ENCODE results near the gene SNX14. TPM values are rescaled to one million over a fixed set of nuclear protein-coding genes. Genes with fewer than 3 reads are reported as not detected.

Gene SNX14
- total RNA-seq, 1 experiment from 2014 or later, result 72.9 TPM

DNA sequence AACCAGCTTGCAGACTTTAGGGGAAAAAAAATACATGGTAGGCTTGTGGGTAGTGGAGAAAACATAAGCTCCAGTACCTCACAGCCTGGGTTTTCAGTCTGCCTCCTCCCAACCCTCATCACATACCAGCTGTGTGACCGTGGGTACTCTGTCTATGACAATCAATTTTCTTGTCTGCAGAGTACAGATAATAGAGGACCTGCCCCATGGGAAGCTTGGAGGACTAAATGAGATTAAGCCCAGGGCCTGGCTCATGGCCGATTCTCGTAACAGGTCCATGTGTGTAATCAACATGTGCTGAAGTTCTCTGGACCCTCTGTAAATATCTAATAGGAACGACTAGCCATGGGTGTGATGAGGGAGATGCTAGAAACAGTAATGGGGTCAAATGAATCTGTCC is 109.8 kb downstream of the SNX14 start:
- intact Hi-C loops (cut with micrococcal nuclease; ENCODE audit: unreplicated experiment), result loop anchor here (1.0 to 2.0 kb wide), 3 partner anchors 33 to 129 kb away; partner anchors contain the start of gene NT5E
- Mint-ChIP-seq H3K4me3 (ENCODE audit: low read depth, unreplicated experiment) (no peak overlapping the region), H3K4me1 (ENCODE audit: low read depth, unreplicated experiment) (peaks cover 20% of the 10 kb centered on the region), H3K27me3 (ENCODE audit: unreplicated experiment) (no peaks in the 10 kb centered on the region), H3K36me3 (ENCODE audit: insufficient read depth, unreplicated experiment) (peaks cover 18% of the 10 kb centered on the region), H3K27ac (ENCODE audit: unreplicated experiment) (no peak overlapping the region), H3K9me3 (ENCODE audit: low read depth, unreplicated experiment) (no peaks in the 10 kb centered on the region)
- TF ChIP-seq, protein P1, sequence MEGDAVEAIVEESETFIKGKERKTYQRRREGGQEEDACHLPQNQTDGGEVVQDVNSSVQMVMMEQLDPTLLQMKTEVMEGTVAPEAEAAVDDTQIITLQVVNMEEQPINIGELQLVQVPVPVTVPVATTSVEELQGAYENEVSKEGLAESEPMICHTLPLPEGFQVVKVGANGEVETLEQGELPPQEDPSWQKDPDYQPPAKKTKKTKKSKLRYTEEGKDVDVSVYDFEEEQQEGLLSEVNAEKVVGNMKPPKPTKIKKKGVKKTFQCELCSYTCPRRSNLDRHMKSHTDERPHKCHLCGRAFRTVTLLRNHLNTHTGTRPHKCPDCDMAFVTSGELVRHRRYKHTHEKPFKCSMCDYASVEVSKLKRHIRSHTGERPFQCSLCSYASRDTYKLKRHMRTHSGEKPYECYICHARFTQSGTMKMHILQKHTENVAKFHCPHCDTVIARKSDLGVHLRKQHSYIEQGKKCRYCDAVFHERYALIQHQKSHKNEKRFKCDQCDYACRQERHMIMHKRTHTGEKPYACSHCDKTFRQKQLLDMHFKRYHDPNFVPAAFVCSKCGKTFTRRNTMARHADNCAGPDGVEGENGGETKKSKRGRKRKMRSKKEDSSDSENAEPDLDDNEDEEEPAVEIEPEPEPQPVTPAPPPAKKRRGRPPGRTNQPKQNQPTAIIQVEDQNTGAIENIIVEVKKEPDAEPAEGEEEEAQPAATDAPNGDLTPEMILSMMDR (IDR thresholded peaks at IDR 0.05; ENCODE audit: unreplicated experiment), result no peak
- no TSS peak for BruUV-seq (replicated peaks)
- no peak for DNase-seq
- CTCF ChIA-PET, result interaction anchor here (0.7 to 2.1 kb wide), 3 partner anchors 16 to 129 kb away, joined by 3 to 23 read pairs (median 20); no protein-coding TSS in a partner anchor

DNA sequence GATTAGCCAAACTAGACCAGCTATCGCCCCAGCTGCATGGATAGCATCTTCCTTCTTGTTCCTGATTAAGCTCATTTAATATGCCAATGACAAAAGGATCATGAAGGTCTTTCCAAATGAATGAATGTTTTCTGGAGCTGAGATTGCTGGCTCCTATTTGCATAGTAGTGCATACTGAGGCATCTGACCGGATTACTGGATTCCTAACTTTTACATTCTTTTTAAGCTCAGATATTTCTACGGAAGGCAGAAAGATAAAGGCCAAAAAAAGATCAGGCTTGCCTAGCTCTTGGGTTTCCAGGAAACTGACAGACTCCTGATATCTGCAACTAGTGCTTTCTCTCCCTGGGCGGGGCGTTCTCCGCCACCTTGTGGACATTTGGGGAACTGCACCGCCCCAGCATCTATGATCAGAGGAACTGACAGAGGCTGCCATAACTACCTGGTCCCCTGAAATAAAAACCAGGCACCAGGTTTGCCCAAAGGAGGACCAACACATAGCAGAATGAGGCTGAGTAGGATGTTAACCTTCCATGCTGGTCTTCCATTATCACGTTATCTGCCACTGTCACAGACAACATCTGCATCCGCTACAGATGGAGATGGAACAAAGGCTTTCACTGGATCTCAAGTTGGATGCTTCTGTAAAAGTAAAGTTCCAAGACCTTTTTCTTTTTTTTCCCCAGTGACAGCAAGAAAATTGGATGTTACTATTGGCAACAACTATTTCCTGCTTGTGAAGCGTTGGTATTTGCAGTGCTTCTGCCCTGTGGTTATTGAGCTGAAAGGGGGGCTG is 110.6 kb downstream of the SNX14 start:
- no TSS peak for BruUV-seq (replicated peaks)
- no peak overlapping the region for H3K27ac Mint-ChIP-seq (ENCODE audit: unreplicated experiment)
- intact Hi-C loops (cut with micrococcal nuclease; ENCODE audit: unreplicated experiment), result loop anchor here (1.0 to 2.0 kb wide), 3 partner anchors 32 to 128 kb away; partner anchors contain the start of gene NT5E
- TF ChIP-seq, protein P1 (IDR thresholded peaks at IDR 0.05; ENCODE audit: unreplicated experiment), result peak; percentile 94
- H3K27me3 Mint-ChIP-seq (ENCODE audit: unreplicated experiment), result no peaks in the 10 kb centered on the region
- peaks cover 20% of the 10 kb centered on the region for H3K4me1 Mint-ChIP-seq (ENCODE audit: low read depth, unreplicated experiment)
- H3K9me3 Mint-ChIP-seq (ENCODE audit: low read depth, unreplicated experiment), result no peaks in the 10 kb centered on the region
- peak; percentile 87 for DNase-seq
- no peak overlapping the region for H3K4me3 Mint-ChIP-seq (ENCODE audit: low read depth, unreplicated experiment)
- H3K36me3 Mint-ChIP-seq (ENCODE audit: insufficient read depth, unreplicated experiment), result peaks cover 18% of the 10 kb centered on the region
- CTCF ChIA-PET, result interaction anchor here (0.6 to 2.1 kb wide), 8 partner anchors 15 to 128 kb away, joined by 3 to 23 read pairs (median 8); partner anchors contain the start of gene NT5E

DNA sequence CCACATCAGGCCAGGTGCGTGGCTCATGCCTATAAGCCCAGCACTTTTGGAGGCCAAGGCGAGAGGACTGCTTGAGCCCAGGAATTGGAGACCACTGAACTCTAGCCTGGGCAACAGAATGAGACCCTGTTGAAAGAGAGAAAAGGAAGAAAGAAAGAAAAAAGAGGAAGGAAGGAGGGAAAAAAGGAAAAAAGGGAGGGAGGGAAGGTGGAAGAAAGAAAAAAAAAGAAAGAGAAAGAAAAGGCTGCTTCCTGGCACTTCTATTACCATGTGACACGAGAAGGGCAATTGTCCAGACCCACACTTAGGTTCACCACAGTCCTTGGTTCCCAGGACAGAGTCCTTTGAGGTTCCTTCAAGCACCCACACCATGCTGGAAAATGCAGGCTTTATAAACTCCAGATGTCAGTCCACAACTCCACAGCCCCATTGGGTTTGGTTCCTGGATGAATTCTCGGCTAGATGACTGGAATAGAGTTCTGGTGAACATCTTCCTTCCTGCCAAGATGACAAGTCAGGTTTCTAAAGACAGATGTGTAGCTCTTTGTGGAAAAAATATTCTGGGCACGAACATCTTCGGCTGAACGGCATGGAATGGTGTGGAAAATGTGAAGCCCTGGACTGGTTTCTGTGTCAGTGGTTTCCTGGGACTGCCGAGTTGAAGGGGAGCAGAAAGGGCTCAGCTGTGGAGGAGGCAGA is 111.3 kb downstream of the SNX14 start:
- intact Hi-C loops (cut with micrococcal nuclease; ENCODE audit: unreplicated experiment), result loop anchor here (2.0 kb wide), 1 partner anchor 32 kb away; the partner anchor contains the start of gene NT5E
- BruUV-seq (replicated peaks), result no TSS peak
- Mint-ChIP-seq H3K36me3 (ENCODE audit: insufficient read depth, unreplicated experiment) (peaks cover 24% of the 10 kb centered on the region), H3K9me3 (ENCODE audit: low read depth, unreplicated experiment) (no peaks in the 10 kb centered on the region), H3K27me3 (ENCODE audit: unreplicated experiment) (no peaks in the 10 kb centered on the region), H3K27ac (ENCODE audit: unreplicated experiment) (peak overlapping the region; percentile 50), H3K4me3 (ENCODE audit: low read depth, unreplicated experiment) (no peak overlapping the region), H3K4me1 (ENCODE audit: low read depth, unreplicated experiment) (peaks cover 20% of the 10 kb centered on the region)
- CTCF ChIA-PET, result interaction anchor here (0.6 to 2.1 kb wide), 7 partner anchors 18 to 127 kb away, joined by 3 to 23 read pairs (median 12); partner anchors contain the start of gene NT5E
- TF ChIP-seq, protein P1 (IDR thresholded peaks at IDR 0.05; ENCODE audit: unreplicated experiment), result no peak
- DNase-seq, result no peak

DNA sequence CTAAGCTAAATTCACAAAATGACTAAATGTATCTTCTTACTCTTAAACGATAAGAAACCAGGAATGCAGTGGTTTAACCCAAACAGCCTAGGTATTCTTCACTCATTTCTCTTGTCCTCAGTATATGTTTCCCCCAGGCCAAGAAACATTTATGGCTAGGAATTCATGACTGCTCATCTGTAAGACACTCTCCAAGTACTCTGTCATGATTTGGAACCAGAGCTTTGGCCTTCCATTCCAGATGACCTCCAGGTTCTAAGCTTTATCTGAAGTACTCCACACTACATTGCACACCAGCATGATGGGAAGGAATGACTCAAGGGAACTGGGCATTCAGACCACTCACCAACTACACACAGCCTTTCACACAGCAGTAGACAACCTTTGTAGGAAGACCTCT is 114.5 kb downstream of the SNX14 start:
- Mint-ChIP-seq H3K4me3 (ENCODE audit: low read depth, unreplicated experiment) (no peak overlapping the region), H3K9me3 (ENCODE audit: low read depth, unreplicated experiment) (no peaks in the 10 kb centered on the region), H3K27me3 (ENCODE audit: unreplicated experiment) (no peaks in the 10 kb centered on the region), H3K36me3 (ENCODE audit: insufficient read depth, unreplicated experiment) (peaks cover 11% of the 10 kb centered on the region), H3K27ac (ENCODE audit: unreplicated experiment) (no peak overlapping the region), H3K4me1 (ENCODE audit: low read depth, unreplicated experiment) (peaks cover 20% of the 10 kb centered on the region)
- TF ChIP-seq, protein P1 (IDR thresholded peaks at IDR 0.05; ENCODE audit: unreplicated experiment), result no peak
- intact Hi-C loops (cut with micrococcal nuclease; ENCODE audit: unreplicated experiment), result no loop called here
- CTCF ChIA-PET, result no interaction called here
- BruUV-seq (replicated peaks), result no TSS peak
- no peak for DNase-seq

All from Calu3 (cell line).